Sigmoid colon (tissue), 7 donors: Measurements from ENCODE around the gene LRP1B. TPM values are rescaled to one million over a fixed set of nuclear protein-coding genes. Genes with fewer than 3 reads are reported as not detected.

Source experiments
- DNase-seq: peaks from one replicate; pipeline ENCODE4 v3.0.0-alpha.2; 2019
- H3K27ac ChIP-seq, 4 donors: fragments of 200-600 bp; sonication (generic); one replicate each; pipeline ENCODE4 v1.5.1; 2016 to 2019; ENCODE audit warnings: mild to moderate bottlenecking in 1 of 4
- H3K27me3 ChIP-seq, 3 donors: fragments of 200-600 bp; sonication (generic); one replicate each; pipeline ENCODE4 v1.5.1; 2019; ENCODE audit warnings: mild to moderate bottlenecking in 1 of 3
- H3K36me3 ChIP-seq, 4 donors: fragments of 200-600 bp; sonication (generic); one replicate each; pipeline ENCODE4 v1.5.1; 2016 to 2019
- H3K4me1 ChIP-seq, 4 donors: fragments of 200-600 bp; sonication (generic); one replicate each; pipeline ENCODE4 v1.5.1; 2017 to 2019
- H3K4me3 ChIP-seq, 4 donors: fragments of 200-600 bp; sonication (generic); one replicate each; pipeline ENCODE4 v1.5.1; 2017 to 2019; ENCODE audit warnings: mild to moderate bottlenecking in 2 of 4, moderate library complexity in 1 of 4
- H3K9me3 ChIP-seq, 4 donors: fragments of 200-600 bp in 3 of 4; sonication (generic) in 3 of 4; one replicate each; pipeline versions ENCODE4 v1.5.1 to v1.6.1; 2013 to 2019
- CTCF ChIP-seq, 4 experiments: fragments of 450-650 bp in 3 of 4; fragments of 200-600 bp in 1 of 4; IDR thresholded peaks; one replicate each; pipeline ENCODE4 v1.5.1; 2016 to 2019; ENCODE audit warnings: antibody characterized with exemption in 4 of 4, mild to moderate bottlenecking in 3 of 4, moderate library complexity in 2 of 4
- EP300 ChIP-seq, 4 donors: sonication (generic); formaldehyde crosslinking; IDR thresholded peaks; one replicate each; pipeline ENCODE4 v1.6.1; 2017; ENCODE audit warnings: antibody characterized with exemption in 4 of 4
- POLR2A ChIP-seq, 2 donors: fragments of 450-650 bp; IDR thresholded peaks; one replicate each; pipeline ENCODE4 v1.6.1; 2016; ENCODE audit warnings: antibody characterized with exemption in 2 of 2, mild to moderate bottlenecking in 2 of 2, moderate library complexity in 2 of 2
- POLR2AphosphoS5 ChIP-seq, 4 donors: sonication (generic); formaldehyde crosslinking; IDR thresholded peaks; one replicate each; pipeline ENCODE4 v1.6.1; 2017; ENCODE audit warnings: antibody characterized with exemption in 4 of 4
- WGBS, 2 donors: extraction: QIAGEN DNeasy Blood & Tissue Kit; methylation state at CpG; one replicate each; pipeline ENCODE4 v1.1.7; 2013; 5-methylcytosine and 5-hydroxymethylcytosine counted together
- intact Hi-C: fragments of 100-400 bp; cut with DNase I; formaldehyde crosslinking; loops from one replicate; pipeline ENCODE4 v1.15.1; 2023
- polyA plus RNA-seq, 3 donors: library from polyadenylated mRNA; stranded (reverse); fragments of 200-250 nt; gene quantifications; one replicate each; pipeline ENCODE4 v1.2.3, GENCODE V29; 2013
- total RNA-seq, 4 donors: library from RNA; depleted of rRNA; stranded (reverse); fragments of >200 nt; gene quantifications; one replicate each; pipeline ENCODE4 v1.1.0, GENCODE V29; 2016
- donor health status: healthy with polysubstance abuse.
- donor health status: Bipolar disorder and iron deficiency.
- donor health status: healthy.

LRP1B gene
- total and polyA plus RNA-seq, 7 donors: 0.06 to 5.1 (median 2.0) TPM; not detected in 1

- Histone ChIP-seq H3K27ac (no peak overlapping the region), H3K27me3 (no peaks in the 10 kb centered on the region), H3K4me3 (no peak overlapping the region), H3K36me3 (no peaks in the 10 kb centered on the region), H3K4me1 (no peaks in the 10 kb centered on the region), H3K9me3 (no peaks in the 10 kb centered on the region)
- DNase-seq: no peak
- WGBS, 2 donors: 17 to 68% methylated on average over 3 of the region's 3 CpGs
- TF ChIP-seq POLR2A (IDR thresholded peaks at IDR 0.05) (no peak), POLR2AphosphoS5 (IDR thresholded peaks at IDR 0.05) (no peak), EP300 (IDR thresholded peaks at IDR 0.05) (no peak), CTCF (IDR thresholded peaks at IDR 0.05) (no peak)
- intact Hi-C loops: no loop called here
Observed at GRCh38 chr2:142056784-142057183, 74.0 kb downstream of the LRP1B start.

- no peak for TF ChIP-seq POLR2A (IDR thresholded peaks at IDR 0.05)
- no peak for TF ChIP-seq CTCF (IDR thresholded peaks at IDR 0.05)
- TF ChIP-seq EP300 (IDR thresholded peaks at IDR 0.05): no peak
- TF ChIP-seq POLR2AphosphoS5 (IDR thresholded peaks at IDR 0.05): no peak
- Histone ChIP-seq H3K36me3 (no peaks in the 10 kb centered on the region), H3K4me1 (no peaks in the 10 kb centered on the region), H3K9me3 (no peaks in the 10 kb centered on the region), H3K27me3 (no peaks in the 10 kb centered on the region), H3K27ac (no peak overlapping the region), H3K4me3 (no peak overlapping the region)
- DNase-seq: no peak
- intact Hi-C loops: no loop called here
- WGBS, 2 donors: 56 to 62% methylated on average over 5 of the region's 5 CpGs
Observed at GRCh38 chr2:142052220-142052863, 78.5 kb downstream of the LRP1B start.

- no peak for DNase-seq
- H3K9me3 ChIP-seq: no peaks in the 10 kb centered on the region
- H3K4me3 ChIP-seq: no peak overlapping the region
- H3K27ac ChIP-seq: no peak overlapping the region
- no peak for TF ChIP-seq EP300 (IDR thresholded peaks at IDR 0.05)
- no peak for TF ChIP-seq POLR2A (IDR thresholded peaks at IDR 0.05)
- TF ChIP-seq POLR2AphosphoS5 (IDR thresholded peaks at IDR 0.05): no peak
- TF ChIP-seq CTCF (IDR thresholded peaks at IDR 0.05): no peak
- no peaks in the 10 kb centered on the region for H3K36me3 ChIP-seq
- intact Hi-C loops: no loop called here
- no peaks in the 10 kb centered on the region for H3K27me3 ChIP-seq
- H3K4me1 ChIP-seq: no peaks in the 10 kb centered on the region
- WGBS, 2 donors: 59 to 68% methylated on average over 1 of the region's 1 CpG
Observed at GRCh38 chr2:142048581-142048980, 82.2 kb downstream of the LRP1B start.

GRCh38 chr2:142045641-142046040 lies 85.2 kb downstream of the LRP1B start:
- Histone ChIP-seq H3K36me3 (no peaks in the 10 kb centered on the region), H3K4me3 (no peak overlapping the region), H3K27ac (no peak overlapping the region), H3K9me3 (no peaks in the 10 kb centered on the region), H3K4me1 (no peaks in the 10 kb centered on the region), H3K27me3 (no peaks in the 10 kb centered on the region)
- 86 to 88% methylated on average over 4 of the region's 4 CpGs for WGBS, 2 donors
- TF ChIP-seq POLR2AphosphoS5 (IDR thresholded peaks at IDR 0.05) (no peak), POLR2A (IDR thresholded peaks at IDR 0.05) (no peak), CTCF (IDR thresholded peaks at IDR 0.05) (no peak), EP300 (IDR thresholded peaks at IDR 0.05) (no peak)
- intact Hi-C loops: no loop called here
- DNase-seq: no peak

- H3K9me3 ChIP-seq: no peaks in the 10 kb centered on the region
- intact Hi-C loops: no loop called here
- H3K36me3 ChIP-seq: no peaks in the 10 kb centered on the region
- TF ChIP-seq CTCF (IDR thresholded peaks at IDR 0.05): no peak
- no peak for TF ChIP-seq EP300 (IDR thresholded peaks at IDR 0.05)
- no peak for TF ChIP-seq POLR2AphosphoS5 (IDR thresholded peaks at IDR 0.05)
- no peak for TF ChIP-seq POLR2A (IDR thresholded peaks at IDR 0.05)
- no peaks in the 10 kb centered on the region for H3K4me1 ChIP-seq
- H3K27me3 ChIP-seq: no peaks in the 10 kb centered on the region
- H3K27ac ChIP-seq: no peak overlapping the region
- WGBS, 2 donors: 49 to 72% methylated on average over 3 of the region's 3 CpGs
- DNase-seq: no peak
- no peak overlapping the region for H3K4me3 ChIP-seq
Observed at GRCh38 chr2:142044197-142044596, 86.6 kb downstream of the LRP1B start.
